ENCODE measurements around the gene F8A2.
"Not testable (repeated sequence)": the region's sequence is repeated elsewhere in the genome, so short reads cannot be mapped to it uniquely, and the experiment has no call there.

- not testable (repeated sequence) for TF ChIP-seq CTCF (IDR thresholded peaks at IDR 0.05); ZFX (IDR thresholded peaks at IDR 0.05; ENCODE audit: borderline replicate concordance)
Measured at GRCh38 chrX:155363712-155364111, 18.2 kb upstream of the F8A2 start.
